AG09319 (cell line): ENCODE measurements around the gene TRAF2.

Source experiments
- DNase-seq: peaks from one replicate; pipeline ENCODE4 v3.0.0-alpha.2; 2010; ENCODE audit warnings: low read depth; ENCODE audit errors: extremely low read depth
- TF ChIP-seq, protein P1 (sequence below): IDR thresholded peaks from 2 replicates; pipeline ENCODE4 v1.5.1; 2011; ENCODE audit warnings: low read depth, mild to moderate bottlenecking, inconsistent platforms, low read length, moderate library complexity

Gene TRAF2

GRCh38 chr9:136936645-136937170 is 50.4 kb downstream of the TRAF2 start:
- TF ChIP-seq, protein P1, sequence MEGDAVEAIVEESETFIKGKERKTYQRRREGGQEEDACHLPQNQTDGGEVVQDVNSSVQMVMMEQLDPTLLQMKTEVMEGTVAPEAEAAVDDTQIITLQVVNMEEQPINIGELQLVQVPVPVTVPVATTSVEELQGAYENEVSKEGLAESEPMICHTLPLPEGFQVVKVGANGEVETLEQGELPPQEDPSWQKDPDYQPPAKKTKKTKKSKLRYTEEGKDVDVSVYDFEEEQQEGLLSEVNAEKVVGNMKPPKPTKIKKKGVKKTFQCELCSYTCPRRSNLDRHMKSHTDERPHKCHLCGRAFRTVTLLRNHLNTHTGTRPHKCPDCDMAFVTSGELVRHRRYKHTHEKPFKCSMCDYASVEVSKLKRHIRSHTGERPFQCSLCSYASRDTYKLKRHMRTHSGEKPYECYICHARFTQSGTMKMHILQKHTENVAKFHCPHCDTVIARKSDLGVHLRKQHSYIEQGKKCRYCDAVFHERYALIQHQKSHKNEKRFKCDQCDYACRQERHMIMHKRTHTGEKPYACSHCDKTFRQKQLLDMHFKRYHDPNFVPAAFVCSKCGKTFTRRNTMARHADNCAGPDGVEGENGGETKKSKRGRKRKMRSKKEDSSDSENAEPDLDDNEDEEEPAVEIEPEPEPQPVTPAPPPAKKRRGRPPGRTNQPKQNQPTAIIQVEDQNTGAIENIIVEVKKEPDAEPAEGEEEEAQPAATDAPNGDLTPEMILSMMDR, result no peak

DNA sequence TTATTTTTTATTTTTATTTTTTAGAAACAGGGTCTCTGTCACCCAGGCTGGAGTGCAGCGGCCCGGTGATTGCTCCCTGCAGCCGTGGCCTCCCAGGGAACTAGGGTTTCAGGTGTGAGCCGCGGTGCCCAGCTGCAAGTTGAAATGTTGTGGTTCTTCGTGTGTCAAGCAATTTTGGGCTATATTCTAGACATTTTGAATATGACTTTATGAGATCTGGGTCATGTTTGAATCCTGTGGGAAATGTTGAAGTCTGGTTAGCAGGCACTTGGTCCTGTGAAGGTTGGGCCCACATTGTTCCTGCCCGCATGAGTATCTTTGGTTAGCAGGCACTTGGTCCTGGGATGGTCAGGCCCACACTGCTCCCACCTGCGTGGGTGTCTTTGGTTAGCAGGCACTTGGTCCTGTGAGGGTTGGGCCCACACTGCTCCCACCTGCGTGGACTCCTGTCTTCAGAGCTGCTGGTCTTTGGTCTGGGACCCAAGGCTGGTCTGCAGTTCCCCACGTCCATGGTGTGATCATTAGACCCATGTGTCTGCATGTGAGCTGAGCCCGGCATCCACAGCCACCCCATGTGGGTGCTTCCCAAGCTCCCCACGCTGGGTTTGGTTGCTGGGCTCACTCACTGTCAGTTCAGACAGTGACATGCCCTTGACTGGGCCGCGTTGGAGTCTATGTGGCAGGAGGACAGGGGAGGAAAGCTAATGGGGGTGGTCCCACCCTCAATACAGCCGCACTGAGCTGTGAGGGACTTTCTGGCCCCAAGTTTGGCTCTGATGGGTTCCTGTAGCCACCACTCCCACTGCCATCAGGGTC is 51.1 kb downstream of the TRAF2 start:
- no peak for DNase-seq

More at GRCh38 chr9:136936645-136937170, 50.4 kb downstream of the TRAF2 start:
- no peak for DNase-seq

DNA sequence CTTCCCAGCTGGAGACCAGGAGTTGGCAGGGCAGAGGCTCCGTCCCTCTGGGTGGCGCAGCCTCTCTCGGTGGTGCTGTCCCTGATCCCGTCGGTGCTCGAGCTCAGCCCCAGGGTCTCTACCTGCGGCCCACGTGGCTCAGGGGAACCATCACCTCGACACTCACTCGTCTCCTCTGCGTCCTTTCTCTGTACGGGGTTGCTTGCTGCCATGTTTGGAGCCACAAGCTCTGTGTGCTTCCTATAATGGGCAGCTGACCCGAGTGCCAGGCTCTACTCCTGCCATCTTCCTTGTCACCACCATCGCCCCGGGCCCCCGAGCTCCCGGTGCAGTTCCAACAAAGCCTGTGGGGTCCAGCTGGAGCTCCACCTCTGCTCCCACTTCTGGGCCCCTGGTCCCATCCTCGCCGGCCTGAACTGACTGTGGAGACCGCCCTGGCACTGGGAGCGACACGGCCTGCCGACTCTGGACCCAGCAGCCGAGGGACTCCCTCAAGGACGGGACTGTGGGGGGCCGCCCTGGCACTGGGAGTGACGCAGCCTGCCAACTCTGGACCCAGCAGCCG is 53.2 kb downstream of the TRAF2 start:
- TF ChIP-seq, protein P1, result no peak
- DNase-seq, result no peak

More for the DNA sequence above, 51.1 kb downstream of the TRAF2 start:
- TF ChIP-seq, protein P1, result no peak

GRCh38 chr9:136939996-136940525 is 53.7 kb downstream of the TRAF2 start:
- DNase-seq, result no peak
- TF ChIP-seq, protein P1, result no peak

DNA sequence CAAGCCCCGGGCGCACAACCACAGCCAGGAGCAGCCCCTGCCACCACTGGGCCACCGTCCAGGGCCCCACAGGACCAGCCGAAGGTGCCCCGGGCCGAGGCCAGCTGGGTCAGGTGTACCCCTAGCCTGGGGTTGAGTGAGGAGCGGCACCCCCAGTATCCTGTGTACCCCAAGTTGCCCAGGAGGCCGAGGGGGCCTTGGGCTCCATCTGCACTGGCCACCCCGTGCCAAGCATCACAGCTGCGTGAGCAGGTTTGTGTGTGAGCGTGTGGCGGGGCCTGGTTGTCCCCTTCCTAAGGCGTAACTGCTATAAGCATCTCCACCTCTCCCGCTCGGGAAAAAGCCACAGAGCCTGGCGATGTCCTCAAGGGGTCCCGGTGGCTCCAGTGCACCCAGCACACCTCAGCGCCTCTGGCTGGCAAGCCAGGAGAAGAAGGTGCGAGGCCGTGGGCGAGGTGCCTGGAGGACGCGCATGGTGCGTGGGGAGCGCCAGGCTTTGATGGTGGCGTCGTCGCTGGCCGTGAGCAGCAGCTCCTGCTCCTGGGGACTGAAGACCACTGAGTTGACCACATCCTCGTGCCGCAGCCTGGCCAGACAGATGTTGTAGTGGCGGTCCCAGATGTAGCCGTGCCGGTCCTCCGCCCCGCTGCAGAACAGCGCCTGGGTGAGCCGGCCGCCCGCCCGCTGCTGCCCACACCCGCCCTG is 54.4 kb downstream of the TRAF2 start:
- no peak for DNase-seq
- TF ChIP-seq, protein P1, result no peak

GRCh38 chr9:136941231-136942111 is 55.2 kb downstream of the TRAF2 start:
- TF ChIP-seq, protein P1, result no peak
- no peak for DNase-seq
